Panc1 (cell line): Measurements from ENCODE around the gene HTR4.

ENCODE experiments used
- POLR2AphosphoS5 ChIP-seq: IDR thresholded peaks from 2 replicates; pipeline ENCODE4 v1.6.1; 2012; ENCODE audit warnings: mild to moderate bottlenecking, low read depth, low read length, moderate library complexity
- SIN3A ChIP-seq: IDR thresholded peaks from 2 replicates; pipeline ENCODE4 v1.6.1; 2012; ENCODE audit warnings: low read depth, mild to moderate bottlenecking, low read length, moderate library complexity, borderline replicate concordance; ENCODE audit not compliant: insufficient read depth
- TCF7L2 ChIP-seq: IDR thresholded peaks from 2 replicates; pipeline ENCODE4 v1.6.1; 2011; ENCODE audit warnings: mild to moderate bottlenecking, low read depth, low read length, inconsistent platforms
- TF ChIP-seq, protein P1 (sequence below): fragments of 450-650 bp; IDR thresholded peaks from 2 replicates; pipeline ENCODE4 v1.5.1; 2017; ENCODE audit warnings: mild to moderate bottlenecking
- TF ChIP-seq, protein P2 (sequence below), 2 experiments: IDR thresholded peaks; 2 replicates each; pipeline ENCODE4 v1.6.1; 2011 to 2012; ENCODE audit warnings: low read depth in 2 of 2, control low read depth in 1 of 2, low read length in 1 of 2, mild to moderate bottlenecking in 1 of 2, moderate library complexity in 1 of 2; ENCODE audit not compliant: insufficient read depth in 1 of 2

- TF ChIP-seq, protein P1, sequence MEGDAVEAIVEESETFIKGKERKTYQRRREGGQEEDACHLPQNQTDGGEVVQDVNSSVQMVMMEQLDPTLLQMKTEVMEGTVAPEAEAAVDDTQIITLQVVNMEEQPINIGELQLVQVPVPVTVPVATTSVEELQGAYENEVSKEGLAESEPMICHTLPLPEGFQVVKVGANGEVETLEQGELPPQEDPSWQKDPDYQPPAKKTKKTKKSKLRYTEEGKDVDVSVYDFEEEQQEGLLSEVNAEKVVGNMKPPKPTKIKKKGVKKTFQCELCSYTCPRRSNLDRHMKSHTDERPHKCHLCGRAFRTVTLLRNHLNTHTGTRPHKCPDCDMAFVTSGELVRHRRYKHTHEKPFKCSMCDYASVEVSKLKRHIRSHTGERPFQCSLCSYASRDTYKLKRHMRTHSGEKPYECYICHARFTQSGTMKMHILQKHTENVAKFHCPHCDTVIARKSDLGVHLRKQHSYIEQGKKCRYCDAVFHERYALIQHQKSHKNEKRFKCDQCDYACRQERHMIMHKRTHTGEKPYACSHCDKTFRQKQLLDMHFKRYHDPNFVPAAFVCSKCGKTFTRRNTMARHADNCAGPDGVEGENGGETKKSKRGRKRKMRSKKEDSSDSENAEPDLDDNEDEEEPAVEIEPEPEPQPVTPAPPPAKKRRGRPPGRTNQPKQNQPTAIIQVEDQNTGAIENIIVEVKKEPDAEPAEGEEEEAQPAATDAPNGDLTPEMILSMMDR: no peak
- no peak for TF ChIP-seq POLR2AphosphoS5
- no peak for TF ChIP-seq TCF7L2
- TF ChIP-seq, protein P2, sequence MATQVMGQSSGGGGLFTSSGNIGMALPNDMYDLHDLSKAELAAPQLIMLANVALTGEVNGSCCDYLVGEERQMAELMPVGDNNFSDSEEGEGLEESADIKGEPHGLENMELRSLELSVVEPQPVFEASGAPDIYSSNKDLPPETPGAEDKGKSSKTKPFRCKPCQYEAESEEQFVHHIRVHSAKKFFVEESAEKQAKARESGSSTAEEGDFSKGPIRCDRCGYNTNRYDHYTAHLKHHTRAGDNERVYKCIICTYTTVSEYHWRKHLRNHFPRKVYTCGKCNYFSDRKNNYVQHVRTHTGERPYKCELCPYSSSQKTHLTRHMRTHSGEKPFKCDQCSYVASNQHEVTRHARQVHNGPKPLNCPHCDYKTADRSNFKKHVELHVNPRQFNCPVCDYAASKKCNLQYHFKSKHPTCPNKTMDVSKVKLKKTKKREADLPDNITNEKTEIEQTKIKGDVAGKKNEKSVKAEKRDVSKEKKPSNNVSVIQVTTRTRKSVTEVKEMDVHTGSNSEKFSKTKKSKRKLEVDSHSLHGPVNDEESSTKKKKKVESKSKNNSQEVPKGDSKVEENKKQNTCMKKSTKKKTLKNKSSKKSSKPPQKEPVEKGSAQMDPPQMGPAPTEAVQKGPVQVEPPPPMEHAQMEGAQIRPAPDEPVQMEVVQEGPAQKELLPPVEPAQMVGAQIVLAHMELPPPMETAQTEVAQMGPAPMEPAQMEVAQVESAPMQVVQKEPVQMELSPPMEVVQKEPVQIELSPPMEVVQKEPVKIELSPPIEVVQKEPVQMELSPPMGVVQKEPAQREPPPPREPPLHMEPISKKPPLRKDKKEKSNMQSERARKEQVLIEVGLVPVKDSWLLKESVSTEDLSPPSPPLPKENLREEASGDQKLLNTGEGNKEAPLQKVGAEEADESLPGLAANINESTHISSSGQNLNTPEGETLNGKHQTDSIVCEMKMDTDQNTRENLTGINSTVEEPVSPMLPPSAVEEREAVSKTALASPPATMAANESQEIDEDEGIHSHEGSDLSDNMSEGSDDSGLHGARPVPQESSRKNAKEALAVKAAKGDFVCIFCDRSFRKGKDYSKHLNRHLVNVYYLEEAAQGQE (IDR thresholded peaks at IDR 0.05; ENCODE audit: insufficient read depth in 1 of 2, low read depth in 2 of 2, low read length in 1 of 2): no peak
- no peak for TF ChIP-seq SIN3A
Observed at GRCh38 chr5:148620091-148620490, 34.2 kb downstream of the HTR4 start.
